Upper lobe of left lung (tissue), 4 donors: ENCODE data around the gene ZNF334.

Source experiments
- CTCF ChIP-seq, 6 experiments: fragments of 450-650 bp in 4 of 6; fragments of 200-600 bp in 2 of 6; sonication (generic) in 2 of 6; IDR thresholded peaks; one replicate each; pipeline ENCODE4 v1.5.1; 2016 to 2019; ENCODE audit warnings: antibody characterized with exemption in 6 of 6
- POLR2AphosphoS5 ChIP-seq, 2 donors: sonication (generic); formaldehyde crosslinking; IDR thresholded peaks; one replicate each; pipeline ENCODE4 v1.5.1; 2017; ENCODE audit warnings: antibody characterized with exemption in 2 of 2

- TF ChIP-seq POLR2AphosphoS5 (IDR thresholded peaks at IDR 0.05) (no peak), CTCF (IDR thresholded peaks at IDR 0.05) (no peak)
Observed at GRCh38 chr20:46546298-46546697, 32.9 kb upstream of the ZNF334 start.
